SU-DHL-6 (cell line): ENCODE measurements around the gene ZNF566.

Experiments used
- H2AFZ ChIP-seq: fragments of 200-600 bp; sonication (generic); 2 replicates; pipeline ENCODE4 v1.6.1; 2014; ENCODE audit warnings: low read depth, mild to moderate bottlenecking, moderate library complexity, mixed read lengths, antibody characterized with exemption, low read length; ENCODE audit not compliant: severe bottlenecking
- H3F3A ChIP-seq: fragments of 200-600 bp; shearing (Covaris generic); 2 replicates; pipeline ENCODE4 v1.6.0; 2016; ENCODE audit warnings: antibody characterized with exemption, mild to moderate bottlenecking; ENCODE audit not compliant: insufficient read depth
- H3K27ac ChIP-seq: fragments of 200-600 bp; sonication (generic); 2 replicates; pipeline ENCODE4 v1.5.1; 2016; ENCODE audit warnings: low read depth, mild to moderate bottlenecking, low read length, moderate library complexity, mixed read lengths
- H3K27me3 ChIP-seq: fragments of 200-600 bp; sonication (generic), shearing (Covaris generic); 2 replicates; pipeline ENCODE4 v1.6.0; 2014; ENCODE audit warnings: mild to moderate bottlenecking, low read length
- H3K36me3 ChIP-seq: fragments of 200-600 bp; sonication (generic); 2 replicates; pipeline ENCODE4 v1.6.1; 2014; ENCODE audit warnings: mild to moderate bottlenecking, low read length, mixed read lengths
- H3K4me2 ChIP-seq: fragments of 300-600, 200-600 bp; shearing (Covaris generic), sonication (generic); 2 replicates; pipeline ENCODE4 v1.6.0; 2014; ENCODE audit warnings: low read length, low read depth, mild to moderate bottlenecking; ENCODE audit not compliant: poor library complexity, severe bottlenecking
- H3K4me3 ChIP-seq: fragments of 200-600 bp; sonication (generic); 2 replicates; pipeline ENCODE4 v1.5.1; 2014; ENCODE audit warnings: antibody characterized with exemption, low read length, mild to moderate bottlenecking, mixed read lengths; ENCODE audit not compliant: insufficient read depth, poor library complexity, severe bottlenecking
- H3K79me2 ChIP-seq: fragments of 200-600 bp; sonication (generic); 2 replicates; pipeline ENCODE4 v1.6.1; 2014; ENCODE audit warnings: mild to moderate bottlenecking, low read length, moderate library complexity; ENCODE audit not compliant: insufficient read depth
- H3K9ac ChIP-seq: fragments of 200-600 bp; sonication (generic); 2 replicates; pipeline ENCODE4 v1.7.0; 2014; ENCODE audit warnings: mild to moderate bottlenecking, low read length
- H3K9me2 ChIP-seq: fragments of 200-600 bp; sonication (generic); replicated peaks from 2 replicates; pipeline ENCODE4 v1.6.1; 2014; ENCODE audit warnings: low read length; ENCODE audit not compliant: insufficient read depth
- H3K9me3 ChIP-seq: fragments of 200-600 bp; sonication (generic); 2 replicates; pipeline ENCODE4 v1.6.1; 2014; ENCODE audit warnings: low read length, mixed read lengths; ENCODE audit not compliant: insufficient read depth
- H4K20me1 ChIP-seq: fragments of 200-600 bp; sonication (generic); 2 replicates; pipeline ENCODE4 v1.6.1; 2014; ENCODE audit warnings: low read depth, mild to moderate bottlenecking, antibody characterized with exemption, low read length, moderate library complexity, mixed read lengths
- EZH2phosphoT487 ChIP-seq: fragments of 200-600 bp; sonication (generic), shearing (Covaris generic); conservative IDR thresholded peaks from 2 replicates; pipeline ENCODE4 v1.6.1; 2018; ENCODE audit warnings: mild to moderate bottlenecking, antibody characterized with exemption, low read length, moderate library complexity, mixed read lengths
- TF ChIP-seq, protein P1 (sequence below): fragments of 200-600 bp; sonication (generic); IDR thresholded peaks from one replicate; pipeline ENCODE4 v1.5.1; 2017; ENCODE audit warnings: antibody characterized with exemption, mild to moderate bottlenecking, low read length, moderate library complexity; ENCODE audit not compliant: insufficient read depth, poor library complexity, severe bottlenecking

Gene ZNF566

DNA sequence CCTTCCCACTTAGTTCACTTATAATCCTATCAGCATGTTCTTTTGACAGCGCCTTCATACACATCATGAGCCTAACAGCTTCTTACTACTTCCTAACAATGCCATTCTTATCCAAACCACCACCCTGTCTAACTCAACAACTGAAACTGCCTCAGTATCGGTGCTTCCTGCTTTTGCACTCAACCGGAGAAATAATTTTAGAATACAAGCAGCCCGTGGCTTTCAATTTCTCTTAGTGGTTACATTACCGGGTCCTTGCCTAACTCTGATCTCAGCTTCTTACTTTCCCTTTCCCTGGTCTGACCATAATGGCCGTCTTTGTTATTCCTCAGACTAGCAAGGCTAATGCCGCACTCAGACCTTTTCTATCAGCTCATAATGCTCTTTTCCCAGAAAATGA lies 87.9 kb downstream of the ZNF566 start:
- H2AFZ ChIP-seq: no peak overlapping the region
- H3K9ac ChIP-seq: no peak overlapping the region
- H3K79me2 ChIP-seq: no peaks in the 10 kb centered on the region
- H3K27ac ChIP-seq: peak overlapping the region; percentile 20
- H3K27me3 ChIP-seq: no peaks in the 10 kb centered on the region
- peaks cover 63% of the 10 kb centered on the region for H3K36me3 ChIP-seq
- H3K4me3 ChIP-seq: no peak overlapping the region
- H3K9me2 ChIP-seq: no peaks in the 10 kb centered on the region
- H3K9me3 ChIP-seq: no peaks in the 10 kb centered on the region
- H3F3A ChIP-seq: no peaks in the 10 kb centered on the region; the same call in 1 of the 2 replicates
- H4K20me1 ChIP-seq: no peaks in the 10 kb centered on the region
- TF ChIP-seq EZH2phosphoT487: no peak
- TF ChIP-seq, protein P1, sequence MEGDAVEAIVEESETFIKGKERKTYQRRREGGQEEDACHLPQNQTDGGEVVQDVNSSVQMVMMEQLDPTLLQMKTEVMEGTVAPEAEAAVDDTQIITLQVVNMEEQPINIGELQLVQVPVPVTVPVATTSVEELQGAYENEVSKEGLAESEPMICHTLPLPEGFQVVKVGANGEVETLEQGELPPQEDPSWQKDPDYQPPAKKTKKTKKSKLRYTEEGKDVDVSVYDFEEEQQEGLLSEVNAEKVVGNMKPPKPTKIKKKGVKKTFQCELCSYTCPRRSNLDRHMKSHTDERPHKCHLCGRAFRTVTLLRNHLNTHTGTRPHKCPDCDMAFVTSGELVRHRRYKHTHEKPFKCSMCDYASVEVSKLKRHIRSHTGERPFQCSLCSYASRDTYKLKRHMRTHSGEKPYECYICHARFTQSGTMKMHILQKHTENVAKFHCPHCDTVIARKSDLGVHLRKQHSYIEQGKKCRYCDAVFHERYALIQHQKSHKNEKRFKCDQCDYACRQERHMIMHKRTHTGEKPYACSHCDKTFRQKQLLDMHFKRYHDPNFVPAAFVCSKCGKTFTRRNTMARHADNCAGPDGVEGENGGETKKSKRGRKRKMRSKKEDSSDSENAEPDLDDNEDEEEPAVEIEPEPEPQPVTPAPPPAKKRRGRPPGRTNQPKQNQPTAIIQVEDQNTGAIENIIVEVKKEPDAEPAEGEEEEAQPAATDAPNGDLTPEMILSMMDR: no peak
- peak overlapping the region; percentile 9 for H3K4me2 ChIP-seq

DNA sequence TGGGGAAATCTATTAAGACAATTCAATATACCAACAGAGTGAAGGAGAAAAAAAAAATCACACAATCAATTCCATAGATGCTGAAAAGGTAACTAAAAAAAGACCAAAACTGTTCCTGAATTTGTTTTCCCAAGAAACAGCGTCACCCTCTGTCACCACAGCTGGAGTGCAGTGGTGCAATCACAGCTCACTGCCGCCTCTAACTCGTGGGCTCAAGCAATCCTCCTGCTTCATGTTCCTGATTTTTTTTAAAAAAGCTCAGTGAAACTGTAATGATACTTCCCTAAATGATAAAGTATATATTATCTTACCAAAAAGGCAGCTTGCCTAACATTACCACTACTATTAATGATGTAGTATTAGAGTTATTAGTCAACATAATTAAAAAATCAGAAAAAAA lies 90.8 kb downstream of the ZNF566 start:
- H3K9ac ChIP-seq: no peak overlapping the region
- peaks cover 72% of the 10 kb centered on the region for H3K36me3 ChIP-seq
- no peaks in the 10 kb centered on the region for H3K79me2 ChIP-seq
- no peaks in the 10 kb centered on the region for H3K9me2 ChIP-seq
- no peak overlapping the region for H3K4me2 ChIP-seq
- H3K9me3 ChIP-seq: peaks cover 19% of the 10 kb centered on the region; the same call in 1 of the 2 replicates
- H3K27me3 ChIP-seq: no peaks in the 10 kb centered on the region
- H3K4me3 ChIP-seq: no peak overlapping the region
- H2AFZ ChIP-seq: no peak overlapping the region
- no peaks in the 10 kb centered on the region; the same call in 1 of the 2 replicates for H3F3A ChIP-seq
- H3K27ac ChIP-seq: no peak overlapping the region
- H4K20me1 ChIP-seq: no peaks in the 10 kb centered on the region
- TF ChIP-seq, protein P1: no peak
- no peak for TF ChIP-seq EZH2phosphoT487
